Erythroblast (primary cell): ENCODE results near the gene DST.

Experiments used
- GATA1 ChIP-seq: IDR thresholded peaks from 2 replicates; pipeline ENCODE4 v1.6.1; 2011; ENCODE audit warnings: low read depth, mild to moderate bottlenecking, control low read depth, low read length, moderate library complexity
- POLR2A ChIP-seq: IDR thresholded peaks from 2 replicates; pipeline ENCODE4 v1.6.1; 2011; ENCODE audit warnings: mild to moderate bottlenecking, low read length

GRCh38 chr6:56445818-56446217, 196.9 kb downstream of the DST start:
- TF ChIP-seq POLR2A (no peak), GATA1 (no peak)
